ENCODE results near the gene UGT3A1.

DNA sequence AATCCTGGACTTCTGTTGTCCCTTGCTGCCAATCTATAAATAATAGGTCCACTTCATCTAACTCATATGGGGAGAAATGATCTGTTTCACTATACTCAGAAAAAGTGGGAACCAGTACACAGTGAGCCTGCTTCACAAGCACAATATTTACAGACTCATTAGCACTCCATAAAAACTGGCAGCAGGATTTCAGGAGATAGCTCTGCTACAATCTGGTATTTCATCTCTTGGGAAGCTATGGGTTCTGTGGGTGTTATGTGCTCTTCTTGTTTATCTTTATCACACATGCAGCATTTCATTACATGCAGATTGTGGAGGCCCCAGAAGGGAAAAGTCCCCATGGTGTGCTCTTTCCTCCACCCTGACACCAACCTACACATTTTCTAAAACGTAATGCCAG, 42.3 kb upstream of the UGT3A1 start:
- no peak for TF ChIP-seq CSDC2 (CRISPR knock-in tag; IDR thresholded peaks at IDR 0.05)
- TF ChIP-seq TSHZ2 (CRISPR knock-in tag; IDR thresholded peaks at IDR 0.05), result no peak
- no peak for TF ChIP-seq ZC3H10 (CRISPR knock-in tag; IDR thresholded peaks at IDR 0.05)
- no peak for TF ChIP-seq POU6F1 (CRISPR knock-in tag; IDR thresholded peaks at IDR 0.05; ENCODE audit: borderline replicate concordance, low read depth)
- TF ChIP-seq SNAI2 (CRISPR knock-in tag; IDR thresholded peaks at IDR 0.05), result no peak
- TF ChIP-seq CREB5 (CRISPR knock-in tag; IDR thresholded peaks at IDR 0.05; ENCODE audit: low read depth), result no peak
- no peak for TF ChIP-seq PATZ1 (CRISPR knock-in tag; IDR thresholded peaks at IDR 0.05; ENCODE audit: borderline replicate concordance)
- no peak for TF ChIP-seq ZNF8 (CRISPR knock-in tag; IDR thresholded peaks at IDR 0.05)
- TF ChIP-seq ISL1 (CRISPR knock-in tag; IDR thresholded peaks at IDR 0.05), result no peak
- TF ChIP-seq PPARA (CRISPR knock-in tag; IDR thresholded peaks at IDR 0.05; ENCODE audit: borderline replicate concordance), result no peak
- no peak for TF ChIP-seq ARNTL (CRISPR knock-in tag; IDR thresholded peaks at IDR 0.05; ENCODE audit: borderline replicate concordance, low read depth)
- no peak for TF ChIP-seq ZFP30 (CRISPR knock-in tag; IDR thresholded peaks at IDR 0.05)
- no peak for TF ChIP-seq GLIS3 (CRISPR knock-in tag; IDR thresholded peaks at IDR 0.05)
- no peak for TF ChIP-seq OSR1 (CRISPR knock-in tag; IDR thresholded peaks at IDR 0.05)
